Transverse colon (tissue), 4 donors: ENCODE data around the gene FAXC. TPM values are rescaled to one million over a fixed set of nuclear protein-coding genes. Genes with fewer than 3 reads are reported as not detected.

Source experiments
- DNase-seq: peaks from one replicate; pipeline ENCODE4 v3.0.0-alpha.2; 2019
- H3K27ac ChIP-seq, 4 donors: fragments of 200-600 bp; sonication (generic); 2 replicates each; pipeline ENCODE4 v1.5.1; 2016 to 2018; ENCODE audit warnings: inconsistent platforms in 4 of 4
- H3K27me3 ChIP-seq: fragments of 200-600 bp; sonication (generic); 2 replicates; pipeline ENCODE4 v1.5.1; 2017; ENCODE audit warnings: inconsistent platforms
- H3K36me3 ChIP-seq, 4 donors: fragments of 200-600 bp; sonication (generic); 2 replicates each; pipeline ENCODE4 v1.5.1; 2017 to 2019; ENCODE audit warnings: inconsistent platforms in 4 of 4
- H3K4me1 ChIP-seq, 4 donors: fragments of 200-600 bp; sonication (generic); 2 replicates each; pipeline ENCODE4 v1.5.1; 2017 to 2020; ENCODE audit warnings: inconsistent platforms in 4 of 4
- H3K4me3 ChIP-seq, 4 donors: fragments of 200-600 bp; sonication (generic); 1 replicate in 1 of 4; 2 replicates in 3 of 4; pipeline versions ENCODE4 v1.5.1 to v1.6.1; 2017 to 2019; ENCODE audit warnings: inconsistent platforms in 4 of 4
- H3K9me3 ChIP-seq, 2 donors: fragments of 200-600 bp; sonication (generic); 2 replicates each; pipeline ENCODE4 v1.5.1; 2017 to 2019; ENCODE audit warnings: inconsistent platforms in 2 of 2
- CTCF ChIP-seq, 5 experiments: fragments of 200-600 bp in 3 of 5; fragments of 450-650 bp in 2 of 5; sonication (generic) in 3 of 5; IDR thresholded peaks; 1 replicate in 2 of 5; 2 replicates in 3 of 5; pipeline ENCODE4 v1.5.1; 2016 to 2017; ENCODE audit warnings: antibody characterized with exemption in 5 of 5, inconsistent platforms in 3 of 5, mild to moderate bottlenecking in 2 of 5, moderate library complexity in 1 of 5
- EP300 ChIP-seq: sonication (generic); formaldehyde crosslinking; IDR thresholded peaks from one replicate; pipeline ENCODE4 v1.6.1; 2017; ENCODE audit warnings: antibody characterized with exemption, low read depth
- POLR2A ChIP-seq: fragments of 450-650 bp; IDR thresholded peaks from one replicate; pipeline ENCODE4 v1.6.1; 2016; ENCODE audit warnings: antibody characterized with exemption, mild to moderate bottlenecking, moderate library complexity
- POLR2AphosphoS5 ChIP-seq, 3 donors: sonication (generic); formaldehyde crosslinking; IDR thresholded peaks; one replicate each; pipeline ENCODE4 v1.6.1; 2016; ENCODE audit warnings: antibody characterized with exemption in 3 of 3
- WGBS, 2 donors: methylation state at CpG; one replicate each; pipeline ENCODE4 v1.1.5; 2018; ENCODE audit warnings: low coverage in 1 of 2; 5-methylcytosine and 5-hydroxymethylcytosine counted together
- in situ Hi-C, 4 donors: fragments of 200-750 bp; cut with MboI; loops; one replicate each; pipeline versions ENCODE4 v1.15.0 to v1.15.1; 2017; ENCODE audit warnings: low sequenced_read_pairs in 3 of 4, low pct_ligation_motif_present in 1 of 4, low pct_unique_long_range_greater_than_20kb in 1 of 4
- intact Hi-C: fragments of 100-400 bp; cut with DNase I; formaldehyde crosslinking; loops from one replicate; pipeline ENCODE4 v1.15.1; 2023; ENCODE audit warnings: low total_unique reads
- total RNA-seq, 4 donors: library from RNA; depleted of rRNA; stranded (reverse); fragments of >200 nt; gene quantifications; one replicate each; pipeline ENCODE4 v1.1.0, GENCODE V29; 2016

Gene FAXC
- total RNA-seq, 4 donors from 2014 or later = 0.75 to 285 (median 7.1) TPM

GRCh38 chr6:99253271-99253670 lies 96.2 kb downstream of the FAXC start:
- no peak overlapping the region for H3K4me3 ChIP-seq
- H3K9me3 ChIP-seq = no peaks in the 10 kb centered on the region
- no peaks in the 10 kb centered on the region for H3K27me3 ChIP-seq
- WGBS, 2 donors = 82% methylated on average over 2 of the region's 2 CpGs; no CpG with 5 or more reads in 1 of the 2 donors
- H3K27ac ChIP-seq = no peak overlapping the region
- H3K4me1 ChIP-seq = no peaks in the 10 kb centered on the region
- in situ Hi-C loops = no loop called here
- DNase-seq = no peak
- H3K36me3 ChIP-seq = no peaks in the 10 kb centered on the region
- intact Hi-C loops = no loop called here
- TF ChIP-seq CTCF (IDR thresholded peaks at IDR 0.05) (no peak), POLR2AphosphoS5 (IDR thresholded peaks at IDR 0.05) (no peak), EP300 (no peak), POLR2A (no peak)

- H3K27ac ChIP-seq = no peak overlapping the region
- 87 to 89% methylated on average over 9 of the region's 9 CpGs for WGBS, 2 donors
- in situ Hi-C loops (no loop called here), intact Hi-C loops (no loop called here)
- no peaks in the 10 kb centered on the region for H3K9me3 ChIP-seq
- H3K4me1 ChIP-seq = no peaks in the 10 kb centered on the region
- H3K4me3 ChIP-seq = no peak overlapping the region
- H3K36me3 ChIP-seq = no peaks in the 10 kb centered on the region
- H3K27me3 ChIP-seq = no peaks in the 10 kb centered on the region
- DNase-seq = no peak
- TF ChIP-seq EP300 (no peak), POLR2AphosphoS5 (IDR thresholded peaks at IDR 0.05) (no peak), CTCF (IDR thresholded peaks at IDR 0.05) (no peak), POLR2A (no peak)
Observed at GRCh38 chr6:99252421-99252820, 97.1 kb downstream of the FAXC start.

- H3K27ac ChIP-seq = no peak overlapping the region
- no peak for DNase-seq
- WGBS, 2 donors = 89 to 94% methylated on average over 1 to 2 of the region's 2 CpGs
- H3K4me1 ChIP-seq = no peaks in the 10 kb centered on the region
- in situ Hi-C loops = no loop called here
- H3K4me3 ChIP-seq = no peak overlapping the region
- no peaks in the 10 kb centered on the region for H3K9me3 ChIP-seq
- no peaks in the 10 kb centered on the region for H3K36me3 ChIP-seq
- no peaks in the 10 kb centered on the region for H3K27me3 ChIP-seq
- TF ChIP-seq EP300 = no peak
- no peak for TF ChIP-seq POLR2A
- TF ChIP-seq POLR2AphosphoS5 (IDR thresholded peaks at IDR 0.05) = no peak
- TF ChIP-seq CTCF (IDR thresholded peaks at IDR 0.05) = no peak
- intact Hi-C loops = no loop called here
Observed at GRCh38 chr6:99250476-99250875, 99.0 kb downstream of the FAXC start.

DNA sequence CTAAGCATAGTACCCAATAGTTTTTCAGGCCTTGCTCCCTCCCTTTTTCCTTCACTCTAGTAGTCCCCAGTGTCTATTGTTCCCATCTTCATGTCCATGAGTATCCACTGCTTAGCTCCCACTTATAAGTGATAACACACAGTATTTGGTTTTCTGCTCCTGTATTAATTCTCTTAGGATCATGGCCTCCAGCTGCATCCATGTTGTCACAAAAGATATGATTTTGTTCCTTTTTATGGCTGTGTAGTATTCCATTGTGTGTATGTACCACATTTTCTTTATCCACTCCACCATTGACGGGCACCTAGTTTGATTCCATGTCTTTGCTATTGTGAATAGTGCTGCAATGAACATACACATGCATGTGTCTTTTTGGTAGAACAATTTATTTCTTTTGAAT lies 102.9 kb downstream of the FAXC start:
- H3K27ac ChIP-seq = no peak overlapping the region
- no peak for DNase-seq
- 89 to 95% methylated on average over 1 of the region's 1 CpG for WGBS, 2 donors
- no peaks in the 10 kb centered on the region for H3K4me1 ChIP-seq
- TF ChIP-seq CTCF (IDR thresholded peaks at IDR 0.05) (no peak), POLR2A (no peak), POLR2AphosphoS5 (IDR thresholded peaks at IDR 0.05) (no peak), EP300 (no peak)
- H3K4me3 ChIP-seq = no peak overlapping the region
- in situ Hi-C loops (no loop called here), intact Hi-C loops (no loop called here)
- no peaks in the 10 kb centered on the region for H3K27me3 ChIP-seq
- no peaks in the 10 kb centered on the region for H3K36me3 ChIP-seq
- no peaks in the 10 kb centered on the region for H3K9me3 ChIP-seq
